SK-N-MC (cell line): Measurements from ENCODE around the gene ZNF619.
"Not testable (repeated sequence)": the region's sequence is repeated elsewhere in the genome, so short reads cannot be mapped to it uniquely, and the experiment has no call there.

Experiments used
- DNase-seq: peaks from one replicate; pipeline ENCODE4 v3.0.0-alpha.2; 2011; ENCODE audit warnings: low read depth, low spot score
- H3K27ac ChIP-seq: fragments of 200-600 bp; sonication (generic); 2 replicates; pipeline ENCODE4 v1.5.1; 2016; ENCODE audit warnings: mixed run types
- H3K36me3 ChIP-seq: fragments of 200-600 bp; sonication (generic); 2 replicates; pipeline ENCODE4 v1.6.1; 2017; ENCODE audit warnings: antibody characterized with exemption, low read length, mixed read lengths; ENCODE audit not compliant: insufficient read depth
- H3K4me3 ChIP-seq: fragments of 200-600 bp; sonication (generic); 2 replicates; pipeline ENCODE4 v1.5.1; 2016
- H3K9ac ChIP-seq: fragments of 200-600 bp; sonication (generic); 2 replicates; pipeline ENCODE4 v1.8.0; 2017; ENCODE audit warnings: mixed run types, mixed read lengths; ENCODE audit not compliant: insufficient read length
- H3K9me3 ChIP-seq: fragments of 200-600 bp; sonication (generic); 2 replicates; pipeline ENCODE4 v1.6.1; 2017; ENCODE audit warnings: low read depth, mild to moderate bottlenecking, antibody characterized with exemption, low read length, moderate library complexity, mixed read lengths
- EZH2 ChIP-seq: fragments of 200-600 bp; sonication (generic); IDR thresholded peaks from one replicate; pipeline ENCODE4 v1.6.1; 2017; ENCODE audit warnings: antibody characterized with exemption
- FOXP2 ChIP-seq: optimal IDR thresholded peaks from 2 replicates; pipeline ENCODE3; 2011; ENCODE audit warnings: mild to moderate bottlenecking, moderate library complexity; ENCODE audit not compliant: insufficient read depth; ENCODE audit errors: extremely low read length, control extremely low read depth
- POLR2AphosphoS5 ChIP-seq: IDR thresholded peaks from 2 replicates; pipeline ENCODE4 v1.6.1; 2012; ENCODE audit warnings: mild to moderate bottlenecking, low read depth, low read length, borderline replicate concordance

Gene ZNF619

DNA sequence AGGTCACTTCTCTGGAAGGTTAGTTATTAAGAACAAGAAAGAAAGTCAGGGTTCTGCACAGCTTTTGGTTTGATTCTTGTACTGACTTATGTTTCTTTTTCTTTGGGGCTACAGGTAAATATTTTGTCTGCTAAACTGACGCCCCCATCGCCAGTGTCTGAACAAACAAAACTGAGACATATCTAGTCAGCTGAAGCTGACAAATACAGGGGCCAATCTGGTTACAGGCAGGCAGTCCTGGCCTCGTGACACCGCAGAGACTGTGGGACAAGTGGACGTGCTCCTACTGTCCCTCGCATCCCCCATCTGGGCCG lies 24.4 kb upstream of the ZNF619 start:
- TF ChIP-seq FOXP2 (no peak), EZH2 (no peak), POLR2AphosphoS5 (no peak)
- Histone ChIP-seq H3K9me3 (no peaks in the 10 kb centered on the region), H3K9ac (peak overlapping the region; percentile 75), H3K4me3 (peak overlapping the region; percentile 83), H3K36me3 (no peaks in the 10 kb centered on the region), H3K27ac (no peak overlapping the region)
- DNase-seq = no peak

DNA sequence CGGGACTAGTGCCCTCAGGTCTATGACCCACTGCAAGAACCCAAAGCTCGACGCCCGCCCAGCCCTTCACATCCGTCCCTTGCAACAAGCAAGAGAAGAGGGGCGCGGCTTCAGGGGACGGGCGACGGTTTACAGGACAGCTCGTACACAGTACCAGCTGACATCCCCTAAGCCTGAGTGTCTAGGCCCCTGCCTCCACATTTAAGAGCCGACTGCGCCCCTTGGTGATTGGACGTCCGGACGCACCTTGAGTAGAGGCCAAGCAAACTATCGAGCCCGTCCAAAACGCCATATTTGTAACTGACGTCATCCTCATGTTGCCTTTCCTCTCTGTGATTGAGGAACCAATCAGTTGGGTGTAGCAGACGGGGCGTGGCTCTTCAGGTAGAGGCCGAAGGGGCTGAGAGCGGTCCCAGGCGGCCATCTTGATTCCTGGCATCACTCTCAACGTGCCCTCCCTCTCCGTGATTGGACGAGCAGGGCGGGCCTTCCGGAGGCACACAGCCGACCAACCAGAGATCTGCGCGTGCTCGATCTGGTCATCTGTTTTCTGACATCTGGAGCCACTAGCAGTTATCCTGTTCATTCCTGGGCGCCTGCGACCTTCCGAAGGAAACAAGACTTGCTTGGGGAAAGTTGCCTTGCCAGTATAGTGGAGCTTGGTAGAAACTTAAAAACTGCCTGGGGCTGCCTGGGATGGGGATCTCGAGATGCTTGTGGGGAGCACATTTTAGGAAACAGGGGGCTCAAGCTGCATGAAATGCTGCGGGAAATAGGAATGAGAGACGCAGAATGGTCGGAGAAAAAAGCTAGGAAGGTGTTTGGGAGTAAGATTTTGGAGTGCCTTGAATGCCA lies 23.8 kb upstream of the ZNF619 start:
- H3K27ac ChIP-seq = no peak overlapping the region

DNA sequence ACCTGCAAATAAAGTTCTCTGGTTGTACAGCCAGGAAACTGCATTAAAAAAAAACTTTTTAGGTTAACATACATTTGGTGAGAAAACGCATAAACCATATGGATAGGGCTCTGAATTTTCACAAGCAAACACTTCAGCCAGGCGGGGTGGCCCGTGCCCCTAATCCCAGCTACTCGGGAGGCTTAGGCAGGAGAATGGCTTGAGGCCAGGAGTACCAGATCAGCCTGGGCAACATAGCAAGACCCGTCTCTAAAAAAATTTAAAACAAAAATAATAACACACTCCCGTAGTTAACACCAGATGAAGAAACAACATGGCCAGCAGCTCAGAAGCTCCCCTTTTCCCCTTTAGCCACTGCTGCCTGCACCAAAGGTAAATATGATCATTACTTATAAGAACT lies 23.0 kb upstream of the ZNF619 start:
- peak overlapping the region; percentile 44 for H3K9ac ChIP-seq
- no peaks in the 10 kb centered on the region for H3K9me3 ChIP-seq
- TF ChIP-seq EZH2 = no peak
- no peak for TF ChIP-seq FOXP2
- TF ChIP-seq POLR2AphosphoS5 = no peak
- no peak overlapping the region for H3K27ac ChIP-seq
- H3K36me3 ChIP-seq = peaks cover 13% of the 10 kb centered on the region
- DNase-seq = no peak
- H3K4me3 ChIP-seq = peak overlapping the region; percentile 83

More for the DNA sequence above, 23.8 kb upstream of the ZNF619 start:
- H3K36me3 ChIP-seq = peaks cover 5% of the 10 kb centered on the region
- TF ChIP-seq EZH2 (no peak), POLR2AphosphoS5 (peak; percentile 82), FOXP2 (no peak)
- peak; percentile 66 for DNase-seq
- peak overlapping the region; percentile 75 for H3K9ac ChIP-seq
- H3K9me3 ChIP-seq = no peaks in the 10 kb centered on the region
- peak overlapping the region; percentile 83 for H3K4me3 ChIP-seq

DNA sequence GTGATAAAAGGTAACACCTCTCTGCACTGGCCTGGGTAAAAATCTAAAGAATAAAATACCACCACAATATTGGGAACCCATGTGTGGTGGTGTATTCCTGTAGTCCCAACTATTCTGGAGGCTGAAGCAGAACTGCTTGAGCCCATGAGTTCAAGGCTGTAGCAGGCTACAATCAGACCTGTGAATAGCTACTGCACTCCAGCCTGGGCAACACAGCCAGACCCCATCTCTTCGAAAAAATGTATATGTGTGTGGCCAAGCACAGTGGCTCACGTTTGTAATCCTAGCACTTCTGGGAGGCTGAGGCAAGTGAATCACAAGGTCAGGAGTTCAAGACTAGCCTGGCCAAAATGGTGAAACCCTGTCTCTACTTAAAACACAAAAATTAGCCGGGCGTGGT lies 21.6 kb upstream of the ZNF619 start:
- no peak for DNase-seq
- H3K27ac ChIP-seq = no peak overlapping the region
- no peak overlapping the region for H3K4me3 ChIP-seq
- H3K9me3 ChIP-seq = no peaks in the 10 kb centered on the region
- TF ChIP-seq EZH2 (no peak), POLR2AphosphoS5 (no peak), FOXP2 (no peak)
- H3K9ac ChIP-seq = no peak overlapping the region
- peaks cover 26% of the 10 kb centered on the region for H3K36me3 ChIP-seq

DNA sequence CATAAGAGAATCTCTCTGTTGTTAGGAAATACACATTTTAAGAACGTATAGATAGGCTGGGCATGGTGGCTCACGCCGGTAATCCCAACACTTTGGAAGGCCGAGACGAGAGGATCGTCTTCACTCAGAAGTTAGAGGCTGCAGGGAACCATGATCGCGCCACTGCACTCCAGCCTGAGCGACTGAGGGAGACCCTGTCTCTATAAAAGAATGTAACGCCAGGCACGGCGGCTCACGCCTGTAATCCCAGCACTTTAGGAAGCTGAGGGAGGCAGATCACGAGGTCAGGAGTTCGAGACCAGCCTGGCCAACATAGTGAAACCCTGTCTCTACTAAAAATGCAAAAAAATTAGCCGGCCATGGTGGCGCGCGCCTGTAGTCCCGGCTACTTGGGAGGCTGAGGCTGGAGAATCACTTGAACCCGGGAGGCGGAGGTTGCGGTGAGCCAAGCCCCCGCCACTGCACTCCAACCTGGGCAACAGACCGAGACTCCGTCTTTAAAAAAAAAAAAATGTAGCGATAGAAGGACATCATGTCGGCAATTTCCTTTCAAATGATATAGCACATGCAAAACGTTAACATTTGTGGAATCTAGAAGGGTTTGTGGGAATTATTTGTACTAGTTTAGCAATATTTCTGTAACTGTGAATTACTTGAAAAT lies 20.5 kb upstream of the ZNF619 start:
- Histone ChIP-seq H3K27ac (peak overlapping the region; percentile 91), H3K9ac (peak overlapping the region; percentile 96), H3K4me3 (peak overlapping the region; percentile 88), H3K36me3 (peaks cover 36% of the 10 kb centered on the region), H3K9me3 (no peaks in the 10 kb centered on the region)
- TF ChIP-seq POLR2AphosphoS5 = no peak
- TF ChIP-seq FOXP2 = no peak
- TF ChIP-seq EZH2 = no peak
- DNase-seq = no peak

DNA sequence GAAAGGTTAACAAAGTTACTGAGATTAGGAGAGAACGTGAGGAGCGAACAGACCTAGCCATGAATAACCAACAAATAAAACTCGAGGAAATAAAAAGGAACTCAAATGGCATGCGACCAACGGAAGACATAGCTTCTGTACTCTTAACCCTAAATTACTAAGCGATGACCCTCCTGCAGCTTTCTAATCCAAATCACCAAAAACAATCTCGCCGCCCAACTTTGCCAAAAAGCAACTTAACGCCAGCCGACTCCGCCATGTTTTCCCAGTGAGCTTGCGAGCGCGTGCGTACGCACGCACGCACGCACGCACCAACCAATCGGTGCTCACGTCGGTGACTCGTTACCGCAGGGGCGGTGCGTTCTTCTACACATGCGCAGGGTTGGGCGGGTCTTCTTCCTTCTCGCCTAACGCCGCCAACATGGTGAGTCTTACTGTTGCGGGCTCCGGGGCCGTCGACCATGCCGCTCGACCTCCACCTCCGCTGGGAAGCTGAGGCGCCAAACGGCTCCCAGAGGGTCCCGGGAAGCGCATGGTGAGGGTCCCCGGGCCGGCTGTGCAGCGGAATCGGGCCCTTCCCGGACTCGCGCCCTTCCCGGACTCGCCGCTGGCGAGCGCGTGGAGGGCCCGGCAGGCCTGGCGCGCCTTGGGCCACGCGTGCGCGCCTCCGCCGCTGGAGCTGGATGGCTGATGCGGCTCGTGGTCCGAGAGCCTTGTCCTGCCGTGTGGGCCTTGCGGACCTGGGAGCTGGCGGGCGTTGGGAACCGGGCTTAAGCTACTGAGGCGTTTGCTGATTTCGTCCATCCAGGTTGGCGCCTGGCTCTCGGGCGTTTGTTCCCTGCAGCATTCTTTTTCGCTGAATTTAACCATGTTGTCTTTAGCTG lies 19.7 kb upstream of the ZNF619 start, which contains the start of gene RPL14:
TSS of gene RPL14 (plus strand) at position 400 of the 884 bp plus-strand sequence. CDS start at position 533, 133 bp downstream.
- Histone ChIP-seq H3K4me3 (peak within 1 kb of the TSS; percentile 88), H3K36me3 (peaks cover 42% of the 10 kb centered on the region), H3K9ac (peak within 1 kb of the TSS; percentile 96), H3K27ac (peak within 1 kb of the TSS; percentile 91), H3K9me3 (no peaks in the 10 kb centered on the region)
- TF ChIP-seq FOXP2 (no peak), EZH2 (no peak), POLR2AphosphoS5 (peak; percentile 98)
- DNase-seq = peak; percentile 45

DNA sequence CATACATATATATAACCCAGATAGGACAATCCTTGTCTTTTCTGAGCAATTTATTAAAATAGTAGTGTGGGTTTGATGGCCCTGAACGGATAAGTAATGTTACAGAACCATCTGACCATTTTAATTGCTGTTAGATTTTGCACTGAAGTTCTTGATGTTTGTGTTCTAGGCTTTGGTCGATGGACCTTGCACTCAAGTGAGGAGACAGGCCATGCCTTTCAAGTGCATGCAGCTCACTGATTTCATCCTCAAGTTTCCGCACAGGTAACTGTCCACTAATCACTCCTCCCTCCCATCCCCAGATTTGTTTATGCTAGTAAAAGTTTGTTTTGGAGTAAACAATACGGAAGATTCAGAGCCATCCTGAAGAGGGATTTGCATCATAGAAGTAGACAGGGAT lies 18.4 kb upstream of the ZNF619 start:
- DNase-seq = no peak
- Histone ChIP-seq H3K9me3 (no peaks in the 10 kb centered on the region), H3K4me3 (peak overlapping the region; percentile 88), H3K27ac (0 out of 2 replicates have a peak overlapping the region, but pooled peaks have one; percentile 57), H3K36me3 (peaks cover 49% of the 10 kb centered on the region), H3K9ac (peak overlapping the region; percentile 96)
- TF ChIP-seq EZH2 = no peak
- no peak for TF ChIP-seq POLR2AphosphoS5
- no peak for TF ChIP-seq FOXP2

DNA sequence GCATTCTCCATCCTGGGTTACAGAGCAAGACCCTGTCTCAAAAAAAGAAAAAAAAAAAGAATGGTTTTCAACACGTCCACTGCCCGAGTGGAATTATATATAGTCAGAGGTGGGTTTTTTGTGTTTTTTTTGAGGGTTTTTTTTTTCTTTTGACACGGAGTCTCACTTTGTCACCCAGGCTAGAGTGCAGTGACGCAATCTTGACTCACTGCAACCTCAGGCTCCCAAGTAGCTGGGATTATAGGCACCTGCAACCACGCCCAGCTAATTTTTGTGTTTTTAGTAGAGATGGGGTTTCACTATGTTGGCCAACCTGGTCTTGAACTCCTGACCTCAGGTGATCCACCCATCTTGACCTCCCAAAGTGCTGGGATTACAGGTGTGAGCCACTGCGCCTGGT lies 16.4 kb upstream of the ZNF619 start:
- H3K27ac ChIP-seq, H3K9me3 ChIP-seq, H3K4me3 ChIP-seq, DNase-seq, H3K9ac ChIP-seq: not testable (repeated sequence)
- H3K36me3 ChIP-seq = peaks cover 60% of the 10 kb centered on the region
